HG03342 (cell line): Measurements from ENCODE around the gene PXN.

Experiments
- ATAC-seq: cut with Tn5 transposase; IDR thresholded peaks from one replicate; pipeline ENCODE4 v1.9.1; 2021; ENCODE audit warnings: mild to moderate bottlenecking, moderate library complexity; ENCODE audit not compliant: unreplicated experiment

PXN gene

GRCh38 chr12:120265473-120266179 lies at the start of gene PXN:
Gene PXN (minus strand): TSS chr12:120265730. CDS start chr12:120265629, 101 bp downstream.
- peak; percentile 81 for ATAC-seq

- no peak for ATAC-seq
Measured at GRCh38 chr12:120314220-120314619, 48.7 kb upstream of the PXN start.

- ATAC-seq, result peak; percentile 95
Measured at GRCh38 chr12:120301962-120302815, 36.7 kb upstream of the PXN start, which contains the start of gene SIRT4. Gene SIRT4 (plus strand): TSS chr12:120302321. CDS start chr12:120303562, 1,241 bp downstream.

GRCh38 chr12:120292661-120293531 lies 27.4 kb upstream of the PXN start, which contains the start of gene RNU4-1:
Gene RNU4-1 (minus strand): TSS chr12:120293237.
- peak; percentile 40 for ATAC-seq

- ATAC-seq, result peak; percentile 6
Measured at GRCh38 chr12:120292411-120292660, 26.8 kb upstream of the PXN start.

- no peak for ATAC-seq
Measured at GRCh38 chr12:120290609-120291305, 25.2 kb upstream of the PXN start.

- no peak for ATAC-seq
Measured at GRCh38 chr12:120287491-120287890, 22.0 kb upstream of the PXN start.

GRCh38 chr12:120286768-120287490 lies 21.4 kb upstream of the PXN start:
- no peak for ATAC-seq

GRCh38 chr12:120284381-120284780 lies 18.9 kb upstream of the PXN start:
- ATAC-seq, result no peak

GRCh38 chr12:120283318-120283717 lies 17.8 kb upstream of the PXN start:
- no peak for ATAC-seq

- no peak for ATAC-seq
Measured at GRCh38 chr12:120278137-120279069, 12.9 kb upstream of the PXN start.

- ATAC-seq, result no peak
Measured at GRCh38 chr12:120276734-120277133, 11.2 kb upstream of the PXN start.

GRCh38 chr12:120267736-120268135 lies 2.2 kb upstream of the PXN start:
- ATAC-seq, result no peak

- no peak for ATAC-seq
Measured at GRCh38 chr12:120266180-120266870, 795 bp upstream of the PXN start.

- ATAC-seq, result no peak
Measured at GRCh38 chr12:120264904-120265472, 542 bp downstream of the PXN start.

GRCh38 chr12:120264086-120264903 lies 1.2 kb downstream of the PXN start:
- no peak for ATAC-seq

GRCh38 chr12:120263748-120264085 lies 1.8 kb downstream of the PXN start:
- no peak for ATAC-seq
